SU-DHL-6 (cell line): Measurements from ENCODE around the gene SH2B2.
A peak's percentile ranks its signal among the peaks of the same experiment; 100 is the strongest.

Experiments used
- H2AFZ ChIP-seq: fragments of 200-600 bp; sonication (generic); 2 replicates; pipeline ENCODE4 v1.6.1; 2014; ENCODE audit warnings: low read depth, mild to moderate bottlenecking, moderate library complexity, mixed read lengths, antibody characterized with exemption, low read length; ENCODE audit not compliant: severe bottlenecking
- H3F3A ChIP-seq: fragments of 200-600 bp; shearing (Covaris generic); 2 replicates; pipeline ENCODE4 v1.6.0; 2016; ENCODE audit warnings: antibody characterized with exemption, mild to moderate bottlenecking; ENCODE audit not compliant: insufficient read depth
- H3K27ac ChIP-seq: fragments of 200-600 bp; sonication (generic); 2 replicates; pipeline ENCODE4 v1.5.1; 2016; ENCODE audit warnings: low read depth, mild to moderate bottlenecking, low read length, moderate library complexity, mixed read lengths
- H3K27me3 ChIP-seq: fragments of 200-600 bp; sonication (generic), shearing (Covaris generic); 2 replicates; pipeline ENCODE4 v1.6.0; 2014; ENCODE audit warnings: mild to moderate bottlenecking, low read length
- H3K36me3 ChIP-seq: fragments of 200-600 bp; sonication (generic); 2 replicates; pipeline ENCODE4 v1.6.1; 2014; ENCODE audit warnings: mild to moderate bottlenecking, low read length, mixed read lengths
- H3K4me2 ChIP-seq: fragments of 300-600, 200-600 bp; shearing (Covaris generic), sonication (generic); 2 replicates; pipeline ENCODE4 v1.6.0; 2014; ENCODE audit warnings: low read length, low read depth, mild to moderate bottlenecking; ENCODE audit not compliant: poor library complexity, severe bottlenecking
- H3K4me3 ChIP-seq: fragments of 200-600 bp; sonication (generic); 2 replicates; pipeline ENCODE4 v1.5.1; 2014; ENCODE audit warnings: antibody characterized with exemption, low read length, mild to moderate bottlenecking, mixed read lengths; ENCODE audit not compliant: insufficient read depth, poor library complexity, severe bottlenecking
- H3K79me2 ChIP-seq: fragments of 200-600 bp; sonication (generic); 2 replicates; pipeline ENCODE4 v1.6.1; 2014; ENCODE audit warnings: mild to moderate bottlenecking, low read length, moderate library complexity; ENCODE audit not compliant: insufficient read depth
- H3K9ac ChIP-seq: fragments of 200-600 bp; sonication (generic); 2 replicates; pipeline ENCODE4 v1.7.0; 2014; ENCODE audit warnings: mild to moderate bottlenecking, low read length
- H3K9me2 ChIP-seq: fragments of 200-600 bp; sonication (generic); replicated peaks from 2 replicates; pipeline ENCODE4 v1.6.1; 2014; ENCODE audit warnings: low read length; ENCODE audit not compliant: insufficient read depth
- H3K9me3 ChIP-seq: fragments of 200-600 bp; sonication (generic); 2 replicates; pipeline ENCODE4 v1.6.1; 2014; ENCODE audit warnings: low read length, mixed read lengths; ENCODE audit not compliant: insufficient read depth
- H4K20me1 ChIP-seq: fragments of 200-600 bp; sonication (generic); 2 replicates; pipeline ENCODE4 v1.6.1; 2014; ENCODE audit warnings: low read depth, mild to moderate bottlenecking, antibody characterized with exemption, low read length, moderate library complexity, mixed read lengths
- CTCF ChIP-seq: fragments of 200-600 bp; sonication (generic); IDR thresholded peaks from one replicate; pipeline ENCODE4 v1.5.1; 2017; ENCODE audit warnings: antibody characterized with exemption, mild to moderate bottlenecking, low read length, moderate library complexity; ENCODE audit not compliant: insufficient read depth, poor library complexity, severe bottlenecking
- EZH2phosphoT487 ChIP-seq: fragments of 200-600 bp; sonication (generic), shearing (Covaris generic); conservative IDR thresholded peaks from 2 replicates; pipeline ENCODE4 v1.6.1; 2018; ENCODE audit warnings: mild to moderate bottlenecking, antibody characterized with exemption, low read length, moderate library complexity, mixed read lengths

The SH2B2 gene

GRCh38 chr7:102320601-102321350 lies 34.1 kb downstream of the SH2B2 start:
- no peaks in the 10 kb centered on the region for H3K36me3 ChIP-seq
- no peaks in the 10 kb centered on the region for H3K9me2 ChIP-seq
- H3K9ac ChIP-seq, result peak overlapping the region; percentile 28; the same call in 1 of the 2 replicates
- H3F3A ChIP-seq, result peaks cover 95% of the 10 kb centered on the region
- no peak for TF ChIP-seq CTCF
- TF ChIP-seq EZH2phosphoT487, result no peak
- no peaks in the 10 kb centered on the region; the same call in 1 of the 2 replicates for H4K20me1 ChIP-seq
- H2AFZ ChIP-seq, result no peak overlapping the region
- peak overlapping the region; percentile 89 for H3K27ac ChIP-seq
- H3K9me3 ChIP-seq, result no peaks in the 10 kb centered on the region
- H3K27me3 ChIP-seq, result no peaks in the 10 kb centered on the region
- H3K4me3 ChIP-seq, result peak overlapping the region; percentile 4
- peak overlapping the region; percentile 43 for H3K4me2 ChIP-seq
- H3K79me2 ChIP-seq, result no peaks in the 10 kb centered on the region; the same call in 1 of the 2 replicates

GRCh38 chr7:102321351-102322201 lies 34.9 kb downstream of the SH2B2 start:
- Histone ChIP-seq H3K9me3 (no peaks in the 10 kb centered on the region), H3K27me3 (no peaks in the 10 kb centered on the region), H3K4me3 (no peak overlapping the region), H4K20me1 (no peaks in the 10 kb centered on the region; the same call in 1 of the 2 replicates), H2AFZ (no peak overlapping the region), H3F3A (peaks cover 95% of the 10 kb centered on the region), H3K27ac (peak overlapping the region; percentile 89), H3K36me3 (peaks cover 6% of the 10 kb centered on the region), H3K9ac (peak overlapping the region; percentile 40), H3K9me2 (no peaks in the 10 kb centered on the region), H3K79me2 (peaks cover 8% of the 10 kb centered on the region), H3K4me2 (peak overlapping the region; percentile 43)
- TF ChIP-seq CTCF (no peak), EZH2phosphoT487 (no peak)

- peak overlapping the region; percentile 40; the same call in 1 of the 2 replicates for H3K9ac ChIP-seq
- no peak overlapping the region for H2AFZ ChIP-seq
- H3F3A ChIP-seq, result peaks cover 95% of the 10 kb centered on the region
- H3K79me2 ChIP-seq, result peaks cover 15% of the 10 kb centered on the region
- H3K4me3 ChIP-seq, result no peak overlapping the region
- peaks cover 6% of the 10 kb centered on the region for H3K36me3 ChIP-seq
- H3K27me3 ChIP-seq, result no peaks in the 10 kb centered on the region
- H3K4me2 ChIP-seq, result peak overlapping the region; percentile 39
- no peaks in the 10 kb centered on the region; the same call in 1 of the 2 replicates for H4K20me1 ChIP-seq
- H3K9me3 ChIP-seq, result no peaks in the 10 kb centered on the region
- TF ChIP-seq EZH2phosphoT487, result no peak
- TF ChIP-seq CTCF, result no peak
- H3K9me2 ChIP-seq, result no peaks in the 10 kb centered on the region
- peak overlapping the region; percentile 89 for H3K27ac ChIP-seq
Observed at GRCh38 chr7:102322202-102322715, 35.6 kb downstream of the SH2B2 start.
